Loucy (cell line): ENCODE data around the gene TLL1.

Experiments used
- H2AFZ ChIP-seq: fragments of 200-600 bp; sonication (generic); 2 replicates; pipeline ENCODE4 v1.6.0; 2016; ENCODE audit warnings: antibody characterized with exemption, mild to moderate bottlenecking, low read length, moderate library complexity
- H3F3A ChIP-seq: fragments of 200-600 bp; 2 replicates; pipeline ENCODE4 v1.6.0; 2016; ENCODE audit warnings: antibody characterized with exemption, low read depth, mild to moderate bottlenecking
- H3K27me3 ChIP-seq: fragments of 200-600 bp; sonication (generic); 2 replicates; pipeline ENCODE4 v1.6.1; 2014; ENCODE audit warnings: low read length, mild to moderate bottlenecking; ENCODE audit not compliant: insufficient read depth, poor library complexity, severe bottlenecking
- H3K36me3 ChIP-seq: fragments of 200-600 bp; sonication (generic); 2 replicates; pipeline ENCODE4 v1.6.1; 2016; ENCODE audit warnings: low read length; ENCODE audit not compliant: insufficient read depth
- H3K4me1 ChIP-seq: fragments of 200-600 bp; sonication (generic); 2 replicates; pipeline ENCODE4 v1.5.1; 2014; ENCODE audit warnings: low read length, mild to moderate bottlenecking; ENCODE audit not compliant: insufficient read depth, poor library complexity, severe bottlenecking
- H3K4me2 ChIP-seq: fragments of 200-600 bp; sonication (generic); 2 replicates; pipeline ENCODE4 v1.6.0; 2014; ENCODE audit warnings: antibody characterized with exemption, low read length, low read depth, mild to moderate bottlenecking; ENCODE audit not compliant: poor library complexity, severe bottlenecking
- H3K4me3 ChIP-seq: fragments of 200-600 bp; sonication (generic); 2 replicates; pipeline ENCODE4 v1.5.1; 2014; ENCODE audit warnings: low read length, mild to moderate bottlenecking, mixed read lengths; ENCODE audit not compliant: poor library complexity, severe bottlenecking
- H3K79me2 ChIP-seq: fragments of 200-600 bp; sonication (generic); 2 replicates; pipeline ENCODE4 v1.6.1; 2014; ENCODE audit warnings: low read length; ENCODE audit not compliant: insufficient read depth
- H3K9ac ChIP-seq: fragments of 200-600 bp; sonication (generic); 2 replicates; pipeline ENCODE4 v1.6.0; 2014; ENCODE audit warnings: mild to moderate bottlenecking, low read depth, low read length, moderate library complexity; ENCODE audit not compliant: poor library complexity, severe bottlenecking
- H3K9me2 ChIP-seq: fragments of 200-600 bp; sonication (generic); replicated peaks from 2 replicates; pipeline ENCODE4 v1.6.1; 2016; ENCODE audit warnings: low read depth, low read length, mixed read lengths
- H3K9me3 ChIP-seq: fragments of 200-600 bp; sonication (generic); 2 replicates; pipeline ENCODE4 v1.6.1; 2014; ENCODE audit warnings: mild to moderate bottlenecking, antibody characterized with exemption, low read length, low read depth; ENCODE audit not compliant: insufficient read depth
- H4K20me1 ChIP-seq: fragments of 200-600 bp; sonication (generic); 2 replicates; pipeline ENCODE4 v1.6.0; 2014; ENCODE audit warnings: antibody characterized with exemption, low read length, mild to moderate bottlenecking; ENCODE audit not compliant: insufficient read depth, poor library complexity, severe bottlenecking
- CTCF ChIP-seq: fragments of 200-600 bp; sonication (generic); conservative IDR thresholded peaks from 2 replicates; pipeline ENCODE4 v1.5.1; 2014; ENCODE audit warnings: mild to moderate bottlenecking, antibody characterized with exemption, low read length
- EZH2phosphoT487 ChIP-seq: fragments of 200-600 bp; IDR thresholded peaks from 2 replicates; pipeline ENCODE4 v1.6.1; 2018; ENCODE audit warnings: antibody characterized with exemption, mild to moderate bottlenecking, moderate library complexity, borderline replicate concordance

The TLL1 gene

GRCh38 chr4:165967486-165967885 lies 94.4 kb downstream of the TLL1 start:
- no peak overlapping the region for H3K4me2 ChIP-seq
- H3K79me2 ChIP-seq, result no peaks in the 10 kb centered on the region
- no peak for TF ChIP-seq EZH2phosphoT487
- no peak for TF ChIP-seq CTCF
- H4K20me1 ChIP-seq, result no peaks in the 10 kb centered on the region
- no peak overlapping the region for H3K9ac ChIP-seq
- H3K9me2 ChIP-seq, result no peaks in the 10 kb centered on the region
- no peaks in the 10 kb centered on the region for H3K36me3 ChIP-seq
- H2AFZ ChIP-seq, result no peak overlapping the region
- peaks cover 14% of the 10 kb centered on the region; the same call in 1 of the 2 replicates for H3K9me3 ChIP-seq
- no peaks in the 10 kb centered on the region for H3K4me1 ChIP-seq
- H3K27me3 ChIP-seq, result no peaks in the 10 kb centered on the region
- no peak overlapping the region for H3K4me3 ChIP-seq
- no peaks in the 10 kb centered on the region for H3F3A ChIP-seq

- Histone ChIP-seq H3K9me3 (peaks cover 8% of the 10 kb centered on the region; the same call in 1 of the 2 replicates), H2AFZ (no peak overlapping the region), H3F3A (no peaks in the 10 kb centered on the region), H3K9me2 (no peaks in the 10 kb centered on the region), H3K9ac (no peak overlapping the region), H3K4me3 (no peak overlapping the region), H3K27me3 (no peaks in the 10 kb centered on the region), H3K79me2 (no peaks in the 10 kb centered on the region), H3K4me2 (no peak overlapping the region), H3K36me3 (no peaks in the 10 kb centered on the region), H3K4me1 (peaks cover 8% of the 10 kb centered on the region), H4K20me1 (no peaks in the 10 kb centered on the region)
- TF ChIP-seq CTCF (no peak), EZH2phosphoT487 (no peak)
Observed at GRCh38 chr4:165970703-165971420, 97.8 kb downstream of the TLL1 start.

GRCh38 chr4:165971446-165971845 lies 98.4 kb downstream of the TLL1 start:
- no peak for TF ChIP-seq CTCF
- TF ChIP-seq EZH2phosphoT487, result no peak
- H3K36me3 ChIP-seq, result no peaks in the 10 kb centered on the region
- H3K4me1 ChIP-seq, result peaks cover 8% of the 10 kb centered on the region
- H4K20me1 ChIP-seq, result no peaks in the 10 kb centered on the region
- no peaks in the 10 kb centered on the region for H3K79me2 ChIP-seq
- no peak overlapping the region for H3K4me2 ChIP-seq
- no peak overlapping the region for H3K4me3 ChIP-seq
- no peaks in the 10 kb centered on the region for H3K9me2 ChIP-seq
- 0 out of 2 replicates have a peak, but pooled peaks cover 3% of the 10 kb centered on the region for H3K9me3 ChIP-seq
- H2AFZ ChIP-seq, result no peak overlapping the region
- H3K9ac ChIP-seq, result no peak overlapping the region
- H3K27me3 ChIP-seq, result no peaks in the 10 kb centered on the region
- no peaks in the 10 kb centered on the region for H3F3A ChIP-seq
